OCI-LY3 (cell line): ENCODE data around the gene SPAG6.

Experiments
- H2AFZ ChIP-seq: fragments of 200-600, 300-600 bp; shearing (Covaris generic); 2 replicates; pipeline ENCODE4 v1.6.0; 2014; ENCODE audit warnings: antibody characterized with exemption, low read depth, low read length
- H3K27ac ChIP-seq: fragments of 200-600, 300-600 bp; sonication (generic); 2 replicates; pipeline ENCODE4 v1.5.1; 2014; ENCODE audit warnings: mild to moderate bottlenecking, low read length, moderate library complexity, mixed read lengths
- H3K27me3 ChIP-seq: fragments of 200-600, 300-600 bp; sonication (generic); 2 replicates; pipeline ENCODE4 v1.6.1; 2014; ENCODE audit warnings: low read depth, low read length, mixed read lengths
- H3K36me3 ChIP-seq: fragments of 200-600, 300-600 bp; sonication (generic); replicated peaks from 2 replicates; pipeline ENCODE3; 2014; ENCODE audit warnings: low read depth, low read length, mixed read lengths
- H3K4me1 ChIP-seq: fragments of 300-600, 200-600 bp; sonication (generic); 2 replicates; pipeline ENCODE4 v1.6.1; 2014; ENCODE audit warnings: low read length, mixed read lengths
- H3K4me2 ChIP-seq: fragments of 200-600, 300-600 bp; sonication (generic); 2 replicates; pipeline ENCODE4 v1.6.1; 2014; ENCODE audit warnings: low read length, mixed read lengths
- H3K4me3 ChIP-seq: fragments of 300-600, 200-600 bp; sonication (generic); 2 replicates; pipeline ENCODE4 v1.5.1; 2014; ENCODE audit warnings: antibody characterized with exemption, mild to moderate bottlenecking, low read length, moderate library complexity
- H3K79me2 ChIP-seq: fragments of 300-600, 200-600 bp; shearing (Covaris generic); 2 replicates; pipeline ENCODE4 v1.6.1; 2014; ENCODE audit warnings: mild to moderate bottlenecking, low read length, mixed read lengths
- H3K9ac ChIP-seq: fragments of 300-600, 200-600 bp; shearing (Covaris generic); 2 replicates; pipeline ENCODE4 v1.6.0; 2014; ENCODE audit warnings: mild to moderate bottlenecking, low read length, moderate library complexity
- H3K9me3 ChIP-seq: fragments of 200-600, 300-600 bp; shearing (Covaris generic); 2 replicates; pipeline ENCODE4 v1.6.1; 2014; ENCODE audit warnings: low read length, mixed read lengths; ENCODE audit not compliant: insufficient read depth
- H4K20me1 ChIP-seq: fragments of 200-600, 300-600 bp; sonication (generic); 2 replicates; pipeline ENCODE4 v1.6.1; 2016; ENCODE audit warnings: low read length, mixed read lengths; ENCODE audit not compliant: insufficient read depth
- EZH2phosphoT487 ChIP-seq: fragments of 200-600 bp; shearing (Covaris generic); IDR thresholded peaks from 2 replicates; pipeline ENCODE4 v1.6.1; 2018; ENCODE audit warnings: antibody characterized with exemption, mixed run types, low read depth
- TF ChIP-seq, protein P1 (sequence below): fragments of 200-600, 300-600 bp; sonication (generic); IDR thresholded peaks from 2 replicates; pipeline ENCODE4 v1.5.1; 2014; ENCODE audit warnings: antibody characterized with exemption, low read length, low read depth

SPAG6 gene

DNA sequence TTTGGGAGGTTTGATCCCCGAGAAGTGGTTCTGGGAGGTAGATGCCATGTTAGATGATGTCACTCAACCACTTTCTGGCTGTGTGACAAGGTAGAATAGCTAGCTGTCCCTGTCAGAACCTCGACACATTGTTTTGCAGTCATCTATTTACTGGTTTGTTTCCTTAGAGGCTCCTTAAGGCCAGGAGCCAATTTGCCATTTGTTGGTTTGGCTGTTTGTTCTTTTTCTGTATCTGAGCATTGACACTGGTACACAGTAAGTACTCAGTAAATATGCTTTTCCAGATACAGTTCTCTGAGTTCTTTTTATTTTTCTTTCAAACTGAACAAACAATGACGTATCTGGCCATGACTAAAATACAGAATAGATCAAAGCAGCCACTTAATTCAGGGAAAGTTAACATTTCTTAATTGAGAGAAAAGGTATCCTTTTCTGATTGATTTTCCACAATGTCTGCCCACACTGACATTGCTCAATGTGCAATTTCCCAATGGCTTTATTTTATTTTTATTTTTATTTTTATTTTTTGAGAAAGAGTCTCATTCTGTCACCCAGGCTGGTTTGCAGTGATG lies 121.6 kb downstream of the SPAG6 start:
- TF ChIP-seq EZH2phosphoT487: no peak
- TF ChIP-seq, protein P1, sequence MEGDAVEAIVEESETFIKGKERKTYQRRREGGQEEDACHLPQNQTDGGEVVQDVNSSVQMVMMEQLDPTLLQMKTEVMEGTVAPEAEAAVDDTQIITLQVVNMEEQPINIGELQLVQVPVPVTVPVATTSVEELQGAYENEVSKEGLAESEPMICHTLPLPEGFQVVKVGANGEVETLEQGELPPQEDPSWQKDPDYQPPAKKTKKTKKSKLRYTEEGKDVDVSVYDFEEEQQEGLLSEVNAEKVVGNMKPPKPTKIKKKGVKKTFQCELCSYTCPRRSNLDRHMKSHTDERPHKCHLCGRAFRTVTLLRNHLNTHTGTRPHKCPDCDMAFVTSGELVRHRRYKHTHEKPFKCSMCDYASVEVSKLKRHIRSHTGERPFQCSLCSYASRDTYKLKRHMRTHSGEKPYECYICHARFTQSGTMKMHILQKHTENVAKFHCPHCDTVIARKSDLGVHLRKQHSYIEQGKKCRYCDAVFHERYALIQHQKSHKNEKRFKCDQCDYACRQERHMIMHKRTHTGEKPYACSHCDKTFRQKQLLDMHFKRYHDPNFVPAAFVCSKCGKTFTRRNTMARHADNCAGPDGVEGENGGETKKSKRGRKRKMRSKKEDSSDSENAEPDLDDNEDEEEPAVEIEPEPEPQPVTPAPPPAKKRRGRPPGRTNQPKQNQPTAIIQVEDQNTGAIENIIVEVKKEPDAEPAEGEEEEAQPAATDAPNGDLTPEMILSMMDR: no peak
- Histone ChIP-seq H3K4me3 (no peak overlapping the region), H3K4me2 (no peak overlapping the region)

More for the DNA sequence above, 121.6 kb downstream of the SPAG6 start:
- Histone ChIP-seq H3K79me2 (no peaks in the 10 kb centered on the region), H3K27me3 (no peaks in the 10 kb centered on the region), H3K36me3 (no peaks in the 10 kb centered on the region), H2AFZ (no peak overlapping the region), H4K20me1 (no peaks in the 10 kb centered on the region), H3K4me1 (peaks cover 10% of the 10 kb centered on the region), H3K9me3 (no peaks in the 10 kb centered on the region), H3K9ac (no peak overlapping the region), H3K27ac (no peak overlapping the region)
